HepG2 (cell line): Measurements from ENCODE around the gene ESF1. TPM values are rescaled to one million over a fixed set of nuclear protein-coding genes. Genes with fewer than 3 reads are reported as not detected.
A peak's percentile ranks its signal among the peaks of the same experiment; 100 is the strongest.

Source experiments
- ATF2 ChIP-seq: sonication (generic); formaldehyde crosslinking; IDR thresholded peaks from 2 replicates; pipeline ENCODE4 v1.4.0; 2020; ENCODE audit warnings: missing genetic modification reagents
- ETS1 ChIP-seq: sonication (generic); formaldehyde crosslinking; IDR thresholded peaks from 2 replicates; pipeline ENCODE4 v1.4.0; 2020; ENCODE audit warnings: missing genetic modification reagents
- JUND ChIP-seq: sonication (generic); formaldehyde crosslinking; IDR thresholded peaks from 2 replicates; pipeline ENCODE4 v1.8.0; 2022; ENCODE audit warnings: mild to moderate bottlenecking, missing genetic modification reagents
- LRRFIP1 ChIP-seq: sonication (generic); formaldehyde crosslinking; conservative IDR thresholded peaks from 2 replicates; pipeline ENCODE4 v1.4.0; 2020; ENCODE audit warnings: missing genetic modification reagents
- NFKB2 ChIP-seq: sonication (generic); formaldehyde crosslinking; IDR thresholded peaks from 2 replicates; pipeline ENCODE4 v1.4.0; 2020; ENCODE audit warnings: missing genetic modification reagents, borderline replicate concordance
- NKX3-1 ChIP-seq: sonication (generic); formaldehyde crosslinking; IDR thresholded peaks from 2 replicates; pipeline ENCODE4 v1.5.0; 2020; ENCODE audit warnings: missing genetic modification reagents
- NR2F2 ChIP-seq: IDR thresholded peaks from 2 replicates; pipeline ENCODE4 v1.6.1; 2012; ENCODE audit warnings: low read depth, inconsistent platforms, borderline replicate concordance
- SRF ChIP-seq: IDR thresholded peaks from 2 replicates; pipeline ENCODE4 v1.6.1; 2011; ENCODE audit warnings: mild to moderate bottlenecking, low read depth, low read length, moderate library complexity
- STAT6 ChIP-seq: sonication (generic); formaldehyde crosslinking; IDR thresholded peaks from 2 replicates; pipeline ENCODE4 v1.4.0; 2020; ENCODE audit warnings: missing genetic modification reagents, mild to moderate bottlenecking, borderline replicate concordance
- THAP8 ChIP-seq: sonication (generic); formaldehyde crosslinking; IDR thresholded peaks from 2 replicates; pipeline ENCODE4 v1.5.1; 2020; ENCODE audit warnings: missing genetic modification reagents, mild to moderate bottlenecking, borderline replicate concordance
- ZGPAT ChIP-seq: IDR thresholded peaks from 2 replicates; pipeline ENCODE4 v1.6.1; 2016; ENCODE audit warnings: mild to moderate bottlenecking
- ZMAT5 ChIP-seq: sonication (generic); formaldehyde crosslinking; IDR thresholded peaks from 2 replicates; pipeline ENCODE4 v1.5.0; 2020; ENCODE audit warnings: mild to moderate bottlenecking, low read depth, missing genetic modification reagents, borderline replicate concordance
- ZNF136 ChIP-seq: sonication (generic); formaldehyde crosslinking; IDR thresholded peaks from 2 replicates; pipeline ENCODE4 v1.8.1; 2022; ENCODE audit warnings: low read depth, mild to moderate bottlenecking, moderate library complexity, missing genetic modification reagents
- ZNF574 ChIP-seq: sonication (generic); formaldehyde crosslinking; IDR thresholded peaks from 2 replicates; pipeline ENCODE4 v1.4.0; 2020; ENCODE audit warnings: missing genetic modification reagents
- ZNF83 ChIP-seq: sonication (generic); formaldehyde crosslinking; IDR thresholded peaks from 2 replicates; pipeline ENCODE4 v1.4.0; 2020; ENCODE audit warnings: missing genetic modification reagents, mild to moderate bottlenecking, borderline replicate concordance
- polyA plus RNA-seq, 8 experiments: library from polyadenylated mRNA; depleted of rRNA in 3 of 8; stranded (reverse) in 7 of 8; unstranded in 1 of 8; fragments of >200 nt; fragmentation: Illumina TruSeq in 4 of 8; extraction: Trizol in 4 of 8; gene quantifications; 2 replicates each; pipeline versions ENCODE4 v1.2.1 to v1.2.3, GENCODE V29; 2011 to 2016; ENCODE audit warnings: low read depth in 4 of 8, missing spikeins in 1 of 8, mixed read lengths in 1 of 8; ENCODE audit not compliant: insufficient read depth in 1 of 8
- total RNA-seq, 5 experiments: library from RNA; depleted of rRNA; stranded (reverse); fragments of >200 nt; fragmentation: Illumina TruSeq; extraction: Trizol; gene quantifications; 2 replicates each; pipeline ENCODE4 v1.2.3, GENCODE V29; 2016; ENCODE audit warnings: low read depth in 1 of 5

Gene ESF1
- total and polyA plus RNA-seq, 2 of the 13 experiments (the other 11 are each of a cell fraction or from before 2014, with no cell fraction given), result 7.3 to 66.9 TPM

- TF ChIP-seq ZNF574, result peak; percentile 67
- peak; percentile 29; the same call in 1 of the 2 replicates for TF ChIP-seq NR2F2
- no peak for TF ChIP-seq NKX3-1 (CRISPR knock-in tag)
- no peak for TF ChIP-seq ZNF136 (CRISPR knock-in tag)
- TF ChIP-seq ZNF83 (CRISPR knock-in tag), result no peak
- peak; percentile 46; the same call in 1 of the 2 replicates for TF ChIP-seq ATF2 (CRISPR knock-in tag)
- TF ChIP-seq ZGPAT (CRISPR knock-in tag), result no peak
- no peak for TF ChIP-seq ZMAT5 (CRISPR knock-in tag)
- peak; percentile 85 for TF ChIP-seq NFKB2 (CRISPR knock-in tag)
- no peak for TF ChIP-seq SRF
- TF ChIP-seq STAT6 (CRISPR knock-in tag), result no peak
- no peak for TF ChIP-seq ETS1
- TF ChIP-seq THAP8 (CRISPR knock-in tag), result no peak; the same call in 1 of the 2 replicates
- no peak for TF ChIP-seq JUND (CRISPR knock-in tag)
- no peak for TF ChIP-seq LRRFIP1 (CRISPR knock-in tag)
Observed at GRCh38 chr20:13800728-13801134, 16.0 kb upstream of the ESF1 start (continued).
